Measurements from ENCODE around the gene SIRPB1.
A peak's percentile ranks its signal among the peaks of the same experiment; 100 is the strongest.
"Not testable (repeated sequence)": the region's sequence is repeated elsewhere in the genome, so short reads cannot be mapped to it uniquely, and the experiment has no call there.

SIRPB1 gene

GRCh38 chr20:1637226-1637625 is 17.4 kb upstream of the SIRPB1 start:
- no peak for DNase-seq (ENCODE audit: low read depth, low spot score)

- DNase-seq (ENCODE audit: low read depth, low spot score): no peak
These were observed 16.8 kb upstream of the SIRPB1 start for GRCh38 chr20:1636621-1637020.

GRCh38 chr20:1635291-1635979 is 15.6 kb upstream of the SIRPB1 start:
- DNase-seq (ENCODE audit: low read depth, low spot score): no peak

- no peak for DNase-seq (ENCODE audit: low read depth, low spot score)
These were observed 13.7 kb upstream of the SIRPB1 start for GRCh38 chr20:1633535-1633934.

GRCh38 chr20:1632178-1632577 is 12.4 kb upstream of the SIRPB1 start:
- peak; percentile 32 for DNase-seq (ENCODE audit: low read depth, low spot score)

- DNase-seq (ENCODE audit: low read depth, low spot score): no peak
These were observed 11.7 kb upstream of the SIRPB1 start for GRCh38 chr20:1631309-1632151.

- no peak for DNase-seq (ENCODE audit: low read depth, low spot score)
These were observed 10.4 kb upstream of the SIRPB1 start for GRCh38 chr20:1630186-1630585.

GRCh38 chr20:1629321-1629720 is 9.5 kb upstream of the SIRPB1 start:
- DNase-seq (ENCODE audit: low read depth, low spot score): no peak

GRCh38 chr20:1628621-1629020 is 8.8 kb upstream of the SIRPB1 start:
- no peak for DNase-seq (ENCODE audit: low read depth, low spot score)

- DNase-seq (ENCODE audit: low read depth, low spot score): no peak
These were observed 7.4 kb upstream of the SIRPB1 start for GRCh38 chr20:1627200-1627550.

GRCh38 chr20:1626528-1627199 is 6.9 kb upstream of the SIRPB1 start:
- DNase-seq (ENCODE audit: low read depth, low spot score): no peak

GRCh38 chr20:1625083-1625690 is 5.4 kb upstream of the SIRPB1 start:
- no peak for DNase-seq (ENCODE audit: low read depth, low spot score)

- no peak for DNase-seq (ENCODE audit: low read depth, low spot score)
These were observed 3.8 kb upstream of the SIRPB1 start for GRCh38 chr20:1623501-1624205.

GRCh38 chr20:1622450-1622849 is 2.6 kb upstream of the SIRPB1 start:
- no peak for DNase-seq (ENCODE audit: low read depth, low spot score)

- DNase-seq (ENCODE audit: low read depth, low spot score): no peak
These were observed 1.5 kb upstream of the SIRPB1 start for GRCh38 chr20:1621316-1621715.

GRCh38 chr20:1618954-1619540 is 762 bp downstream of the SIRPB1 start:
- no peak for DNase-seq (ENCODE audit: low read depth, low spot score)

GRCh38 chr20:1618479-1618878 is 1.3 kb downstream of the SIRPB1 start:
- no peak for DNase-seq (ENCODE audit: low read depth, low spot score)

GRCh38 chr20:1616858-1617434 is 2.9 kb downstream of the SIRPB1 start:
- DNase-seq (ENCODE audit: low read depth, low spot score): no peak

- DNase-seq (ENCODE audit: low read depth, low spot score): not testable (repeated sequence)
These were observed 9.4 kb downstream of the SIRPB1 start for GRCh38 chr20:1610404-1610803.

- not testable (repeated sequence) for DNase-seq (ENCODE audit: low read depth, low spot score)
These were observed 11.0 kb downstream of the SIRPB1 start for GRCh38 chr20:1608678-1609347.
